Spleen (tissue), 7 donors: Measurements from ENCODE around the gene EGFR.

Experiments
- POLR2A ChIP-seq, 3 donors: fragments of 450-650 bp; IDR thresholded peaks; one replicate each; pipeline ENCODE4 v1.5.1; 2017; ENCODE audit warnings: antibody characterized with exemption in 3 of 3, mild to moderate bottlenecking in 1 of 3
- POLR2AphosphoS5 ChIP-seq, 3 donors: sonication (generic); formaldehyde crosslinking; IDR thresholded peaks; one replicate each; pipeline ENCODE4 v1.5.1; 2017; ENCODE audit warnings: antibody characterized with exemption in 3 of 3
- TF ChIP-seq, protein P1 (sequence below), 11 experiments: fragments of 200-600 bp in 7 of 11; fragments of 450-650 bp in 4 of 11; sonication (generic) in 4 of 11; IDR thresholded peaks in 8 of 11; conservative IDR thresholded peaks in 3 of 11; 1 replicate in 7 of 11; 2 replicates in 4 of 11; pipeline versions ENCODE4 v1.4.0 to v1.8.0; 2016 to 2021; ENCODE audit warnings: antibody characterized with exemption in 11 of 11, inconsistent platforms in 4 of 11, mild to moderate bottlenecking in 1 of 11
- donor health status: DM: no; HTN: no; CAD: no; lungs with moderate emphysema.
- donor health status: DM: no; HTN: no; CAD: no.
- donor health status: DM: no; HTN: no; CAD: no.

DNA sequence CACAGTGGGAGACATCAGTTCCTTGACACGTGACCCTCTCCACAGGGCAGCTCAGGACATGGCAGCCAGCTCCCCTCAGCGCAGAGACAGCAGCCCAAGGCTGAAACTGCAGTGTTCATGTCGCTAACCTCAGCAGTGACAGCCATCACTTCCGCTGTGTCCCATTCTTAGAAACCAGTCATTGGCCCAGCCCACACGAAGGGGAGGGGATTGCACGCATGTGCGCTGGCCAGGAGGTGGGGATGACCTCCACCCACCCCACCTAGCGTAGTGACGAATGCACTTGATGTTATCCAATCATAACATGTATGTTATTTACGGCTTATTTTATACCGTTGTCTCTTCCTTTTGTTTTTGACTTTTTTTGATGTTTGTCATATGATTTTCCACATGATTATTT lies 36.9 kb upstream of the EGFR start:
- TF ChIP-seq, protein P1, sequence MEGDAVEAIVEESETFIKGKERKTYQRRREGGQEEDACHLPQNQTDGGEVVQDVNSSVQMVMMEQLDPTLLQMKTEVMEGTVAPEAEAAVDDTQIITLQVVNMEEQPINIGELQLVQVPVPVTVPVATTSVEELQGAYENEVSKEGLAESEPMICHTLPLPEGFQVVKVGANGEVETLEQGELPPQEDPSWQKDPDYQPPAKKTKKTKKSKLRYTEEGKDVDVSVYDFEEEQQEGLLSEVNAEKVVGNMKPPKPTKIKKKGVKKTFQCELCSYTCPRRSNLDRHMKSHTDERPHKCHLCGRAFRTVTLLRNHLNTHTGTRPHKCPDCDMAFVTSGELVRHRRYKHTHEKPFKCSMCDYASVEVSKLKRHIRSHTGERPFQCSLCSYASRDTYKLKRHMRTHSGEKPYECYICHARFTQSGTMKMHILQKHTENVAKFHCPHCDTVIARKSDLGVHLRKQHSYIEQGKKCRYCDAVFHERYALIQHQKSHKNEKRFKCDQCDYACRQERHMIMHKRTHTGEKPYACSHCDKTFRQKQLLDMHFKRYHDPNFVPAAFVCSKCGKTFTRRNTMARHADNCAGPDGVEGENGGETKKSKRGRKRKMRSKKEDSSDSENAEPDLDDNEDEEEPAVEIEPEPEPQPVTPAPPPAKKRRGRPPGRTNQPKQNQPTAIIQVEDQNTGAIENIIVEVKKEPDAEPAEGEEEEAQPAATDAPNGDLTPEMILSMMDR (IDR thresholded peaks at IDR 0.05 in 8 of 11, conservative IDR thresholded peaks at IDR 0.05 in 3 of 11), result no peak
- TF ChIP-seq POLR2AphosphoS5 (IDR thresholded peaks at IDR 0.05), result no peak
- no peak for TF ChIP-seq POLR2A (IDR thresholded peaks at IDR 0.05)
